Caco-2 (cell line): ENCODE data around the gene CDC42EP5. TPM values are rescaled to one million over a fixed set of nuclear protein-coding genes. Genes with fewer than 3 reads are reported as not detected.

Experiments used
- BruUV-seq: library from RNA; stranded (reverse); fragments of 400-500 nt; replicated peaks from 2 replicates; lab custom pipeline; 2021; lab: Mats Ljungman, UMichigan
- CTCF ChIA-PET: fragments of 300-600 bp; sonication (Branson Sonifier 250); formaldehyde crosslinking; loops from one replicate; lab custom pipeline; 2022; ENCODE audit warnings: antibody characterized with exemption; lab: Charles Lee
- POLR2A ChIA-PET: fragments of 300-600 bp; sonication (Branson Sonifier 250); formaldehyde crosslinking; loops from one replicate; lab custom pipeline; 2022; ENCODE audit warnings: antibody characterized with exemption; lab: Charles Lee
- DNase-seq, 2 experiments: peaks; one replicate each; pipeline versions ENCODE4 v3.0.0 to v3.0.0-alpha.2; 2020 to 2022
- H3K27me3 ChIP-seq: replicated peaks from 2 replicates; pipeline ENCODE4 v1.6.0; 2011; ENCODE audit warnings: low read length; ENCODE audit not compliant: control insufficient read depth, insufficient read depth
- H3K36me3 ChIP-seq: 2 replicates; pipeline ENCODE4 v1.5.1; 2011; ENCODE audit warnings: low read length; ENCODE audit not compliant: control insufficient read depth, insufficient read depth
- H3K4me1 ChIP-seq: fragments of 250-450 bp; sonication (Bioruptor Pico); 2 replicates; pipeline ENCODE4 v1.5.1; 2020; ENCODE audit warnings: mild to moderate bottlenecking
- H3K4me3 ChIP-seq: 2 replicates; pipeline ENCODE4 v1.5.1; 2011; ENCODE audit warnings: low read depth, mild to moderate bottlenecking, control low read depth, low read length
- H3K9me3 ChIP-seq: fragments of 250-450 bp; sonication (Bioruptor Pico); 2 replicates; pipeline ENCODE4 v1.5.1; 2020; ENCODE audit warnings: mild to moderate bottlenecking, moderate library complexity
- H3K27ac Mint-ChIP-seq: one replicate; pipeline ENCODE4 v1.8.0; 2022; ENCODE audit warnings: mixed read lengths; ENCODE audit not compliant: unreplicated experiment
- H3K27me3 Mint-ChIP-seq: one replicate; pipeline ENCODE4 v1.8.0; 2022; ENCODE audit warnings: mixed read lengths; ENCODE audit not compliant: insufficient read depth, unreplicated experiment
- H3K36me3 Mint-ChIP-seq: one replicate; pipeline ENCODE4 v1.8.0; 2022; ENCODE audit warnings: mild to moderate bottlenecking, mixed read lengths; ENCODE audit not compliant: insufficient read depth, unreplicated experiment
- H3K4me1 Mint-ChIP-seq: one replicate; pipeline ENCODE4 v1.8.0; 2022; ENCODE audit warnings: low read depth, mixed read lengths; ENCODE audit not compliant: unreplicated experiment
- H3K4me3 Mint-ChIP-seq: one replicate; pipeline ENCODE4 v1.8.0; 2022; ENCODE audit warnings: mild to moderate bottlenecking, moderate library complexity, mixed read lengths; ENCODE audit not compliant: unreplicated experiment
- H3K9me3 Mint-ChIP-seq: one replicate; pipeline ENCODE4 v1.8.0; 2022; ENCODE audit warnings: mixed read lengths; ENCODE audit not compliant: unreplicated experiment
- CTCF ChIP-seq, 2 experiments: fragments of 200-600 bp in 1 of 2; IDR thresholded peaks; 1 replicate in 1 of 2; 2 replicates in 1 of 2; pipeline versions ENCODE4 v1.5.1 to v1.8.0; 2011 to 2022; ENCODE audit warnings: antibody characterized with exemption in 1 of 2, control low read depth in 1 of 2, inconsistent platforms in 1 of 2, low read depth in 1 of 2, low read length in 1 of 2, mild to moderate bottlenecking in 1 of 2, moderate library complexity in 1 of 2; ENCODE audit not compliant: insufficient read depth in 1 of 2, severe bottlenecking in 1 of 2, unreplicated experiment in 1 of 2
- intact Hi-C: fragments of 100-400 bp; cut with micrococcal nuclease; formaldehyde crosslinking; loops from one replicate; pipeline ENCODE4 v1.10.0; 2022; ENCODE audit not compliant: unreplicated experiment
- total RNA-seq: library from RNA; stranded (reverse); gene quantifications from 2 replicates; pipeline ENCODE4 v1.2.3, GENCODE V29; 2022

CDC42EP5 gene
- total RNA-seq, 1 experiment from 2014 or later = 8.6 TPM

- H3K4me3 Mint-ChIP-seq = no peak overlapping the region
- no peaks in the 10 kb centered on the region for H3K9me3 ChIP-seq
- H3K36me3 ChIP-seq = peaks cover 13% of the 10 kb centered on the region
These were observed 14.3 kb downstream of the CDC42EP5 start for GRCh38 chr19:54458648-54459281.

GRCh38 chr19:54457773-54458647 is 15.1 kb downstream of the CDC42EP5 start:
- POLR2A ChIA-PET = no interaction called here
- H3K4me3 Mint-ChIP-seq = no peak overlapping the region
- no peak for TF ChIP-seq CTCF (IDR thresholded peaks at IDR 0.05; ENCODE audit: insufficient read depth in 1 of 2, low read depth in 1 of 2, low read length in 1 of 2, severe bottlenecking in 1 of 2, unreplicated experiment in 1 of 2)

More at GRCh38 chr19:54458648-54459281, 14.3 kb downstream of the CDC42EP5 start:
- POLR2A ChIA-PET = interaction anchor here (1.2 kb wide), 1 partner anchor 10 kb away, joined by 3 read pairs; no protein-coding TSS in a partner anchor
- Mint-ChIP-seq H3K9me3 (no peaks in the 10 kb centered on the region), H3K27me3 (no peaks in the 10 kb centered on the region), H3K27ac (peak overlapping the region; percentile 30), H3K36me3 (peaks cover 97% of the 10 kb centered on the region), H3K4me1 (peaks cover 19% of the 10 kb centered on the region)
- no peak overlapping the region for H3K4me3 ChIP-seq
- CTCF ChIA-PET = no interaction called here
- BruUV-seq = TSS peak; percentile 2
- DNase-seq = no peak
- peaks cover 8% of the 10 kb centered on the region for H3K4me1 ChIP-seq
- H3K27me3 ChIP-seq = no peaks in the 10 kb centered on the region
- TF ChIP-seq CTCF (IDR thresholded peaks at IDR 0.05; ENCODE audit: insufficient read depth in 1 of 2, low read depth in 1 of 2, low read length in 1 of 2, severe bottlenecking in 1 of 2, unreplicated experiment in 1 of 2) = no peak
- intact Hi-C loops = no loop called here

More at GRCh38 chr19:54457773-54458647, 15.1 kb downstream of the CDC42EP5 start:
- H3K27me3 ChIP-seq = no peaks in the 10 kb centered on the region
- H3K4me1 ChIP-seq = peaks cover 8% of the 10 kb centered on the region
- BruUV-seq = no TSS peak
- H3K4me1 Mint-ChIP-seq = peaks cover 16% of the 10 kb centered on the region
- H3K9me3 ChIP-seq = no peaks in the 10 kb centered on the region
- H3K4me3 ChIP-seq = no peak overlapping the region
- peaks cover 15% of the 10 kb centered on the region for H3K36me3 ChIP-seq
- CTCF ChIA-PET = no interaction called here
- H3K27me3 Mint-ChIP-seq = no peaks in the 10 kb centered on the region
- DNase-seq = no peak
- no peaks in the 10 kb centered on the region for H3K9me3 Mint-ChIP-seq
- H3K36me3 Mint-ChIP-seq = peaks cover 97% of the 10 kb centered on the region
- intact Hi-C loops = no loop called here
- H3K27ac Mint-ChIP-seq = no peak overlapping the region
